C4-2B (cell line): ENCODE measurements around the gene CLCNKB.
"Not testable (repeated sequence)": the region's sequence is repeated elsewhere in the genome, so short reads cannot be mapped to it uniquely, and the experiment has no call there.

ENCODE experiments used
- H3K27ac ChIP-seq: fragments of 450-650 bp; 2 replicates; pipeline ENCODE4 v1.5.1; 2017
- CTCF ChIP-seq: fragments of 450-650 bp; conservative IDR thresholded peaks from 2 replicates; pipeline ENCODE4 v1.5.1; 2017; ENCODE audit warnings: mild to moderate bottlenecking
- ZFX ChIP-seq: fragments of 450-650 bp; IDR thresholded peaks from 2 replicates; pipeline ENCODE4 v1.6.1; 2017

The CLCNKB gene

GRCh38 chr1:16021681-16022080, 21.9 kb upstream of the CLCNKB start, which contains the start of gene CLCNKA:
Gene CLCNKA, plus strand, starts transcription at chr1:16022036. Its CDS starts 584 bp downstream, at chr1:16022620.
- no peak within 1 kb of the TSS for H3K27ac ChIP-seq
- TF ChIP-seq ZFX: no peak
- no peak for TF ChIP-seq CTCF

GRCh38 chr1:16022393-16022792, 21.2 kb upstream of the CLCNKB start:
- H3K27ac ChIP-seq: no peak overlapping the region
- no peak for TF ChIP-seq CTCF
- no peak for TF ChIP-seq ZFX

GRCh38 chr1:16023050-16023653, 20.4 kb upstream of the CLCNKB start:
- no peak for TF ChIP-seq ZFX
- no peak for TF ChIP-seq CTCF
- H3K27ac ChIP-seq: no peak overlapping the region

- H3K27ac ChIP-seq: not testable (repeated sequence)
These were observed 17.3 kb upstream of the CLCNKB start for GRCh38 chr1:16026302-16026701.

- H3K27ac ChIP-seq: no peak overlapping the region
- no peak for TF ChIP-seq CTCF
- TF ChIP-seq ZFX: no peak
These were observed 16.7 kb upstream of the CLCNKB start for GRCh38 chr1:16026723-16027484.

GRCh38 chr1:16028237-16029002, 15.2 kb upstream of the CLCNKB start:
- no peak overlapping the region for H3K27ac ChIP-seq
- TF ChIP-seq CTCF: no peak
- no peak for TF ChIP-seq ZFX

GRCh38 chr1:16029003-16029268, 14.6 kb upstream of the CLCNKB start:
- not testable (repeated sequence) for H3K27ac ChIP-seq

- TF ChIP-seq ZFX: no peak
- no peak for TF ChIP-seq CTCF
These were observed 14.3 kb upstream of the CLCNKB start for GRCh38 chr1:16029288-16029687.

More at GRCh38 chr1:16029288-16029687, 14.3 kb upstream of the CLCNKB start:
- no peak overlapping the region for H3K27ac ChIP-seq
